GM18519 (cell line): ENCODE measurements around the gene TM4SF5.

Experiments used
- ATAC-seq: cut with Tn5 transposase; IDR thresholded peaks from one replicate; pipeline ENCODE4 v1.9.1; 2021; ENCODE audit warnings: mild to moderate bottlenecking, moderate library complexity; ENCODE audit not compliant: unreplicated experiment, low FRiP score

The TM4SF5 gene

GRCh38 chr17:4744999-4745969, 26.4 kb upstream of the TM4SF5 start:
- ATAC-seq: no peak

GRCh38 chr17:4747847-4748246, 23.8 kb upstream of the TM4SF5 start:
- ATAC-seq: no peak

GRCh38 chr17:4748686-4749085, 23.0 kb upstream of the TM4SF5 start:
- ATAC-seq: no peak

DNA sequence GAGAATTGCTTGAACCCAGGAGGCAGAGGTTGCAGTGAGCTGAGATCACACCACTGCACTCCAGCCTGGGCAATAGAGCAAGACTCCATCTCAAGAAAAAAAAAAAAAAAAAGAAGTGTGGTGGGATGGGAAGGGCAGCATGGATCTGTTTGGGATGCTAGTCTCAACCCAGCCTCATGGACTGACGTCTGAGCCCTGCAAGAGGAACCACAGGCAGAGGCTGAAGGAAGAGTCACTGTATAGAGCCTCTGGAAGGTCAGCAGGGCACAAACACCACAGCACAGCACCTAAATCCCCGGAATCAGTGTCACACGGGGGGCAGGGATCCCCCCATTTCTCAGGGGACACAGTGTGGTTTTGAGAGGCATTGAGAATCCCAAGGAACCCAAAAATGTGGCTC, 21.1 kb upstream of the TM4SF5 start:
- no peak for ATAC-seq

DNA sequence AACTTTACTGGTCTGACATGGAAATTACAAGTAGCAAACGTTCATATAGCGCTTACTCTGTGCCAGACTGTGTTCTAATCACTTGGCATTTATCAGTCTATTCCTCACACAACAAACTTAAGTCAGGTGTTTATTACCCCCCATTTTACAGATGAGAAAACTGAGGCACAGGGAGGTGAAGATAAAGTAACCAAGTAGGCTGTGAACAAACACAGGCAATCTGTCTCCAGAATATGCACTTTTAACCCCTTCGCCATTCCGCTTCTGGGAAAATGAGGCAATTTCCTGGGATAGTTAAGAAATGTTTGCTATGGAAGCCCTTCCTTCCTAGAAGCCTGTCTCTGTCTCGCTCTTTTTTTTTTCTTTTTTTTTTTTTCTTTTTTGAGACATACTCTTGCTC, 19.8 kb upstream of the TM4SF5 start:
- no peak for ATAC-seq

GRCh38 chr17:4753392-4753791, 18.3 kb upstream of the TM4SF5 start:
- ATAC-seq: no peak

GRCh38 chr17:4759776-4760236, 11.9 kb upstream of the TM4SF5 start:
- ATAC-seq: no peak

DNA sequence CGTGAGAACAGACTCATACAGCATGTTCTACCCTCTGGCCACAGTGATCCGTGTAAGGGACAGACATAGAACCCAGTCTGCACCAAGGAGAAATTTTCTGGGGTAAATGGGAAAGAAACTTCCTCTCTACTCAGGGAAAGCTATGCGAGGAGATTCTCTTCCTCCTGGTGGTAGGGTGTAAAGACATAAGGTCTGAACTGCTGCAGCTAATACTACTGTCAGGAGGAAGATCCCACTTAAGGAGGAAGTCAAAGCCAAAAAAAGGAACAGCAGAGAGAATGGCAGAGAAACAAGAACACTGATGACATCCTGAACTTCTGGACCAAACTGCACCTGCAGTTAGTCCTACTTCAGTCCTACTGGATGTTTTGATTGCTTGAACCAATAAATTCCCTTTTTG, 7.1 kb upstream of the TM4SF5 start:
- no peak for ATAC-seq

DNA sequence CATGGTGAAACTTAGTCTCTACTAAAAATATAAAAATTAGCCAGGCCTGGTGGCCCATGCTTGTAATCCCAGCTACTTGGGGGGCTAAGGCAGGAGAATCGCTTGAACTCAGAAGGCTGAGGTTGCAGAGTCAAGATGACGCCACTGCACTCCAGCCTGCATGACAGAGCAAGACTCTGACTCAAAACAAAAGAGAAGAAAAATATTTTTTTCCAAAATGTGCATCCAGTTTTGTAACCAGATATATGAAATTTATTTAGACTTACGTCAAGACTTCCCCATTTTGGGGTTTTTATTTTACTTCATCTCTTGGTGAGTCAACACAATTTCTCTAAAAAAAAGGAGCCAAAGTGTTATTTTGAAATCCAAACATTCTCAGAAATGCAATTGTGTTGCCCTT, 5.5 kb upstream of the TM4SF5 start:
- no peak for ATAC-seq

DNA sequence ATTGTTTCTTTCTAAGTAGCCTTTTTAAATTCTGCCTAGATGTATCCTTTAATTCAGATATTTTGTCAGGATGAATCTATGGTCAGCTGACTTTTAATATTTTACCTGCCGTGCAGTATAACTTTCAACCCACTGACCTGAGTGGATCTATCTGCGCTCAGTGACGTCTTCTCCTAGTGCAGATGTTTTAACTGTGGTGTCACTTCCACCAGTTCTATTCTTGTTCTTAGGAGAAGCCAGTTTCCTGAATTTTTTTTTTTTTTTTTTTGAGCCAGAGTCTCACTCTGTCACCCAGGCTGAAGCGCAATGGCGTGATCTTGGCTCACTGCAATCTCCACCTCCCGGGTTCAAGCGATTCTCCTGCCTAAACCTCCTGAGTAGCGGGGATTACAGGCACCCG, 5.0 kb upstream of the TM4SF5 start:
- no peak for ATAC-seq

DNA sequence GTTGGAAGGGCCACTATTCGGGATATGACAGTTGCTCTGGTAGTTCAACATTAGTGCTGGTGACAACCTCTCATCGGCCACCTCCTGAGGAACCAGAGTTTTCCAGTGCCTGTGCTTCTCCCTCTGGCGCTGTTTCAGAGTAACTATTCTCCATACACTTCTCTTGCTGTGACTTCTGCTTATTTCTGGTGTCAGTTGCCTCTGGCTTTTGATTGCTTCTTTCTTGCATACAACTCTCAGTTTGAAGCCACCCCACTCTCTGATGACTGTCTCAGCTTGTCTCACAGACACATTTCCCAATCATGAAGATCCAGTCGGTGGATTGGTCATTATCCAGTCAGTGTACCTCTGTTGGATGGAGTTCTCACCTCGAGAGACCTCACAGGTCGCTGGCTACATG, 3.4 kb upstream of the TM4SF5 start:
- no peak for ATAC-seq

DNA sequence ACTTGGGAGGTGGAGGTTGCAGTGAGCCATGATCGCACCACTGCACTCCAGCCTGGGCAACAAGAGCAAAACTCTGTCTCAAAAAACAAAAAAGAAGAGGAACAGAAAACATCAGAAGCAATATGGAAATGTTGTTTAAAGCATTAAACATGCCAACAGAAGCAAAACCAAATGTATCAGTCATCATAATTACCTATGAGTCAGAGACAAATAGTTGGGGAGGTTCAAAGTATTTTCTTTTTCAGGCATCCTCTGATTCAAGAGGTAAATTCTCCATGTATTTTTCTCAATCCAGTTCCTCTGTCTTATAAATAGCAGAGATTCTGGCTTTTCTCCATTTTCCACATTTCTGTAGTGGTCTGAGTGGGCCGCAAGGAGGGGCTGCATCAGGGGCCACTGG, 2.1 kb upstream of the TM4SF5 start:
- no peak for ATAC-seq

GRCh38 chr17:4772235-4772613, 538 bp downstream of the TM4SF5 start:
- no peak for ATAC-seq

DNA sequence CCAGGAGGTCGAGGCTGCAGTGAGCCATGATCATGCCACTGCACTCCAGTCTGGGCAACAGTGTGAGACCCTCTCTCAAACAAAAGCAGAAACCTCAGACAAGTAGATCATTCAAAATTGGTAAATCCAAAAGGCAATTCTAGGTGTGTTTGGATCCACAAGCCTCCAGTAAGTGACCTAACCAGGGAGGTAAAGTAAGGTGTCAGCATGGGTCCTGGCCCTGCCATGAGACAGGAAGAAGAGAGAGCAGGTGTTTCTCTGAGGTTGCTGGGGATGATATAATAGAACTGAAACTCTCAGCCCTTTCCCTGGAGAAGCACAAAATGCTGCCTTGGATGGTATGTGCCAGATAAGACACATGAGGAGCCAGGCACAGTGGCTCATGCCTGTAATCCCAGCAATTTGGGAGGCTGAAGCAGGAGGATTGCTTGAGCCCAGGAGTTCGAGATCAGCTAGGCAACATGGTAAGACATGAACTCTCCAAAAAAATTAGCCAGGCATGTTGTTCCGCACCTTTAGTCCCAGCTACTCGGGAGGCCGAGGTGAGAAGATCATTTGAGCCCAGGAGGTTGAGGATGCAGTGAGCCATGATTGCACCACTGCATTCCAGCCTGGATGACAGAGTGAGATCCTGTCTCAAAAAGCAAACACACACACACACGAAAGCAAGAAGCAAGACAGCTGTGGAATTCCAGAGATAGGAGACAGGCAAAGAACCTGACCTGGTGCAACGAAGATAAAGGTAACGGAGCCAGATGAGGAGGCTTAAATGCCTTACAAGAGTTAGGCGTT, 6.5 kb downstream of the TM4SF5 start:
- no peak for ATAC-seq

GRCh38 chr17:4780325-4780955, 8.8 kb downstream of the TM4SF5 start:
- ATAC-seq: no peak

- no peak for ATAC-seq
These were observed 11.0 kb downstream of the TM4SF5 start for GRCh38 chr17:4782652-4783051.

DNA sequence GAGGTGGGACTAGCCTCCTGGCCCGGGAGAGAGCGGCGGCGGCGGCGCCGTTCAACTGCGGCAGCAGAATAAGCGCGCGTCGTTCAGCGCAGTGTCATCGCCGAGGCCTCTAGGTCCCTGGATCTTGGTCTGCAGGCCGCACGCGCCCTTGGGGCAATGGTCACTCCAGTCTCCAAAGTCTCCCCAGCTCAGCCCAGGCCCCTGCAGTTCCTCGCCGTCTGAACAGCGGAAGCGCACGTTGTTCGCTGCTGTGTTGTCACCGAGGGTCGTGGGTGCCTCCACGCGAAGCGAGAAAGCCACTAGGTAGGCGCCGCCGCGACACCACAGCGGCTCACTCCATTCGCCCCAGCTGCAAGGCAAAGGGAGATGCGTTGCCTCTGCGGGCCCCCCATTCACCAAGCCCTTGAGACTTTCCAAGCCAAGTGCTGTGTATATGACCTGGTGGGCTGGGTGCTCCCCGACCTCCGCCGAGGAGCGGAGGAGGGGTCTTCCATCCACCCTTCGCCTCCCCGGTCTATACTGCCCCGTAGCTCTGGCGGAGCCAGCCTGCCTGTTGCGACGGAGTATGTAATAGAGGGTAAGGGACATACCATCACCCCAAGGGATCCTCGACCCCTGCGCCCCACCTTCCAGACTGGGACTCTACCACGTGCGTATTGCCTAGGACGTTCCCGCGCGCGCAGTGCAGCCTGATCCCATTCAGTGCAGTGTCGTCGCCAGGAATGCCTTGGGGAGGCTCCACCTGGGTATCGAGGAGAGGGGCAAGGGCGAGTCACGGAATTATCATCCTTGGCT, 13.8 kb downstream of the TM4SF5 start:
- ATAC-seq: no peak

DNA sequence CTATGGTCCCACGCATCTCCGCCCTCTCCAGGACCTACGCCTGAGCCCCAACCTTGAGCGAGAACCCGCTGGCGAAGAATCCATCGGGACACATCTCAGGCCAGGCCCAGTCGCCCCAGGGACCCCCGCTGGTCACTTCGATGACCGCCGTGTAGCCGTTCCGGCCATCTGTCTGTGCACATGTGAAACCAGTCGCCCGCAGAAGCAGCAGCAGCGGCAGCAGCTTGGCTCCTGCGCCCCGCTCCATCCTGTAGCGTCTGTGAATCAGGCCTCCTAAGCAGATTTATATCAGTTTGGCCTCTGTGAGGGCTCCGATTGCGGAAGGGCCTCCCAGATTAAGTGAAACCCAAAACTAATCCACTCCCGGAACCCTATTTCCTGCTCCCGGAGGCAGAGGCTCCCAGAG, 14.4 kb downstream of the TM4SF5 start, which contains the start of gene VMO1:
VMO1 (minus strand) TSS at position 259 of the 406 bp plus-strand sequence; CDS start at position 247, 12 bp downstream.
- ATAC-seq: no peak

DNA sequence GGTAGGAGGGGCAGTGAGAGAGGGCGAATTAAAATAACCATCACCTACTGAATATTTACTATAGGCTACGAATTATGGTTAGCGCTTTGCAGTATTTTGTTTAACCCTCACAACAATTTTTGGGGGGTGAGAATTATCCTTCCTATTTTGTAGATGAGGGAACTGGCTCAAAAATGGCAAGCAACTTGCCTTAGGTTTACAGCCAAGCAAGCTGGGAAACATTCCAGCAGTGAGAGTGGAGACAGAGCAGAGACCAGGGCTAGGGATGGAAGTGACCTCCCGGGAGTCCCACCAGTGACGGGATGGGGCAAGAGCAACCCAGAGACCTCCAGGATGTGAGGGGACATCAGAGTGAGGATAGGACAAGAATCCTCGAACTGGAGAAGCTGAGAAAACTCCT, 14.8 kb downstream of the TM4SF5 start:
- ATAC-seq: no peak

DNA sequence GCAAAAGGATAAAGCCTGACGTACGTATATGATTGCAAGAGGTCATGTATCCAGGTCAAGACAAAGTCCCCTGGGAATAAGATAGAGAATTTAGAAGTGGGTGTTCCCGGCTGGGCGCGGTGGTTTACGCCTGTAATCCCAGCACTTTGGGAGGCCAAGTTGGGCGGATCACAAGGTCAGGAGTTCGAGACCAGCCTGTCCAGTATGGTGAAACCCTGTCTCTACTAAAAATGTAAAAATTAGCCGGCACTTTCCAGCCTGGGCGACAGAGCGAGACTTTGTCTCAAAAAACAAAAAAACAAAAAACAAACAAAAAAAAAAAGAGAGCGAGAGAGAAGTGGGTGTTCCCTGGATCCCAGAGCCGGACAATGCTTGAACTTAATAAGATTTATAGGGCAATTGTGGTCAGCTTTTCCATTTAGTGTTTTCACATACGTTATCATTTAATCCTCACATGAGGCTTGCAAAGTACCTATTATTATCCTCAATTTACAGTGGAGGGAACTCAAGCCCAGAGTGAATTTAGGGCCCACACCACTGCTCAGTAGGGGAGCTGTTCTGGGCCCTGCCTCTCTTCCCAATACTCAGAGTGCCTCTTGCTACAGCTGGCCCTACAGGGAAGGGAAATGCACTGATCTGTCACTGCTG, 16.6 kb downstream of the TM4SF5 start:
- ATAC-seq: no peak
